HFFc6 (cell line): ENCODE measurements around the gene YPEL1. TPM values are rescaled to one million over a fixed set of nuclear protein-coding genes. Genes with fewer than 3 reads are reported as not detected.

Source experiments
- DNase-seq: peaks from one replicate; pipeline ENCODE4 v3.0.0-alpha.2; 2018
- H3K27ac Mint-ChIP-seq: 2 replicates; pipeline ENCODE4 v1.8.0; 2020; ENCODE audit warnings: mild to moderate bottlenecking, mixed read lengths
- H3K27me3 Mint-ChIP-seq: 2 replicates; pipeline ENCODE4 v1.8.0; 2021; ENCODE audit warnings: mild to moderate bottlenecking, moderate library complexity, mixed read lengths; ENCODE audit not compliant: insufficient read depth
- H3K36me3 Mint-ChIP-seq: 2 replicates; pipeline ENCODE4 v1.8.0; 2021; ENCODE audit warnings: low read depth, mixed read lengths
- H3K4me1 Mint-ChIP-seq: 2 replicates; pipeline ENCODE4 v1.8.0; 2020; ENCODE audit warnings: low read depth, mixed read lengths
- H3K4me3 Mint-ChIP-seq: 2 replicates; pipeline ENCODE4 v1.8.0; 2020; ENCODE audit warnings: mild to moderate bottlenecking, moderate library complexity, mixed read lengths
- H3K9me3 Mint-ChIP-seq: 2 replicates; pipeline ENCODE4 v1.8.0; 2020; ENCODE audit warnings: mild to moderate bottlenecking, mixed read lengths
- total RNA-seq, 6 experiments: library from RNA; stranded (reverse); fragmentation: NEBNext Ultra II Directional; extraction: Animal tissue kit (Norgen Biotek cat#: 25700); gene quantifications; 2 replicates in 1 of 6; 3 replicates in 5 of 6; pipeline ENCODE4 v1.2.3, GENCODE V29; 2021
- TF ChIP-seq, protein P1 (sequence below): fragments of 200-600 bp; sonication (generic); IDR thresholded peaks from 2 replicates; pipeline ENCODE4 v1.5.0; 2021; ENCODE audit warnings: antibody characterized with exemption, mild to moderate bottlenecking

YPEL1 gene
- total RNA-seq, 6 experiments from 2014 or later: 0.17 to 0.38 (median 0.20) TPM; not detected in 1

- H3K36me3 Mint-ChIP-seq: no peaks in the 10 kb centered on the region
- peaks cover 9% of the 10 kb centered on the region for H3K4me1 Mint-ChIP-seq
- no peak overlapping the region for H3K27ac Mint-ChIP-seq
- peaks cover 11% of the 10 kb centered on the region for H3K27me3 Mint-ChIP-seq
- DNase-seq: no peak
- no peaks in the 10 kb centered on the region for H3K9me3 Mint-ChIP-seq
- TF ChIP-seq, protein P1, sequence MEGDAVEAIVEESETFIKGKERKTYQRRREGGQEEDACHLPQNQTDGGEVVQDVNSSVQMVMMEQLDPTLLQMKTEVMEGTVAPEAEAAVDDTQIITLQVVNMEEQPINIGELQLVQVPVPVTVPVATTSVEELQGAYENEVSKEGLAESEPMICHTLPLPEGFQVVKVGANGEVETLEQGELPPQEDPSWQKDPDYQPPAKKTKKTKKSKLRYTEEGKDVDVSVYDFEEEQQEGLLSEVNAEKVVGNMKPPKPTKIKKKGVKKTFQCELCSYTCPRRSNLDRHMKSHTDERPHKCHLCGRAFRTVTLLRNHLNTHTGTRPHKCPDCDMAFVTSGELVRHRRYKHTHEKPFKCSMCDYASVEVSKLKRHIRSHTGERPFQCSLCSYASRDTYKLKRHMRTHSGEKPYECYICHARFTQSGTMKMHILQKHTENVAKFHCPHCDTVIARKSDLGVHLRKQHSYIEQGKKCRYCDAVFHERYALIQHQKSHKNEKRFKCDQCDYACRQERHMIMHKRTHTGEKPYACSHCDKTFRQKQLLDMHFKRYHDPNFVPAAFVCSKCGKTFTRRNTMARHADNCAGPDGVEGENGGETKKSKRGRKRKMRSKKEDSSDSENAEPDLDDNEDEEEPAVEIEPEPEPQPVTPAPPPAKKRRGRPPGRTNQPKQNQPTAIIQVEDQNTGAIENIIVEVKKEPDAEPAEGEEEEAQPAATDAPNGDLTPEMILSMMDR: no peak
- peak overlapping the region; percentile 66 for H3K4me3 Mint-ChIP-seq
Measured at GRCh38 chr22:21657360-21658032, 78.1 kb downstream of the YPEL1 start.

DNA sequence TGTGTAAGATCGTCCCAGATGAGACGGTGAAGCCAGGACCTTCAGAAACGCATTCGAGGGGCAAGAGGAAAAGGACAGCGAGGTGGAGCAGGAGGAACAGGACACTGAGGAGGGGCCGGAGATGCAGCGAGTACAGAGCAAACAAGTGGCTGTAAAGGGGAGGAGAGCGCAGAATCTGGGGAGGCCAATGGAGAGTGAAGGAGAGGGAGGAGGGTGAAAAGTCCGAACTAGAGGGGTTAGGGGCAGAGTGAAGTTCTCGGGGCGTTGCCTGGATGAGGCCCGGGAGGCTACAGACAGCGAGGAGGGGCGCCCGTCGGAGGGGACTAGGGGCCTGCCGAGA lies 78.6 kb downstream of the YPEL1 start:
- no peak for DNase-seq
- Mint-ChIP-seq H3K27me3 (peaks cover 11% of the 10 kb centered on the region), H3K9me3 (no peaks in the 10 kb centered on the region), H3K4me1 (peaks cover 9% of the 10 kb centered on the region), H3K4me3 (peak overlapping the region; percentile 47), H3K36me3 (no peaks in the 10 kb centered on the region), H3K27ac (no peak overlapping the region)
- TF ChIP-seq, protein P1: no peak

- TF ChIP-seq, protein P1: peak; percentile 41
- Mint-ChIP-seq H3K27me3 (peaks cover 2% of the 10 kb centered on the region), H3K36me3 (no peaks in the 10 kb centered on the region), H3K4me3 (peak overlapping the region; percentile 97), H3K9me3 (no peaks in the 10 kb centered on the region), H3K27ac (peak overlapping the region; percentile 78; the same call in 1 of the 2 replicates), H3K4me1 (peaks cover 24% of the 10 kb centered on the region)
- no peak for DNase-seq
Measured at GRCh38 chr22:21652547-21653545, 82.7 kb downstream of the YPEL1 start.

DNA sequence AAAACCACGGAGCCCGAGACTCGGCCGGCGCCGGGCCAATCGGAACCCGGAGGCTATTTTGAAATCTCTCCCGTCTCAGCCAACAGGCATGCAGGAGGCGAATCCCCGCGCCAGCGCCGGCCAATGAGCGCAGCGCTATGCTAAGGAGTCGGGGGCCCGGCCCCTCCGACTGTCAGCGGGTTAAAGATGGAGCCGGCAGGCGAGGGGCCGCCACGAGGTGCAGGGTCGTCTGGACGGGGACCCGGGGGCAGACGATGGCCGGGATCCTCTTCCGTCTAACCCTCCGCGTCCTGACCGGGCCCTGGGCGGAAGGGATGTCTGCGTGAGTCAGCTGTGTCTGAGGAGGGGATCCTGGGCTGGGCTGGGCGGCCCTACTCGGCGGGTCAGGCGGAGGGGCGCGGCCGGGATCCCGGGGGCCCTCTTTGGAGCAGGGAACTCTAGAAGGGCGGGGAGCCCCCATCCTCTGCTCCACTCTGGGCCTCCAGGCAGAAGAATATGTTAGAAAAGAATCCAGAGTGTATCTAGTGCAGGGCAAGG lies 83.5 kb downstream of the YPEL1 start:
- peak overlapping the region; percentile 78 for H3K27ac Mint-ChIP-seq

DNA sequence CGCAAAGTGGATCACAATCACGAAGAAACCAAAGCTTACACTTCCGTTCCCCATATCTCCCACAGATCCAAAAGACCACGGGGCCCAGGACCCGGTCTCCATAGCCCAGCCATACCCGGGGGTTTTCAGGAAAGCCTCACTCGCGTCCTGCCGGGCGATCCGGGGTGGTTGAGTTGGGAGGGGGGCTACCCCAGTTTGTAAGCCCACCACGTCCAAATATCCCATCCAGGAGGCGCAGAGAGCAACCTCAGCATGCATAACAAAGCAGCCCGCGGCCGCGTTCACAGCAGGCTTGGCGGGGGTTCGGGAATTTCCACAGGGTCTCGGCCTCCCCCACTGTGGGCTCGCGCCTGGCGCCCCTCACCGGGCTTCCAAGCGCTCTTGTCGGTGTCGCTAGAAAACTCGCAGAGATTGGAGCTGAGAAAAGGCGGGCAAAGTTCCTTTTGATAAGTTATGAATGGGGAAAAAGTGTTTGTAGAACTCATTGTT lies 84.0 kb downstream of the YPEL1 start:
- H3K4me1 Mint-ChIP-seq: peaks cover 23% of the 10 kb centered on the region
- H3K27me3 Mint-ChIP-seq: peaks cover 2% of the 10 kb centered on the region; the same call in 1 of the 2 replicates
- H3K4me3 Mint-ChIP-seq: peak overlapping the region; percentile 97
- peak overlapping the region; percentile 78 for H3K27ac Mint-ChIP-seq
- DNase-seq: no peak
- H3K36me3 Mint-ChIP-seq: no peaks in the 10 kb centered on the region
- no peaks in the 10 kb centered on the region for H3K9me3 Mint-ChIP-seq
- TF ChIP-seq, protein P1: no peak

More for the DNA sequence above, 83.5 kb downstream of the YPEL1 start:
- TF ChIP-seq, protein P1: no peak
- Mint-ChIP-seq H3K36me3 (no peaks in the 10 kb centered on the region), H3K4me3 (peak overlapping the region; percentile 97), H3K9me3 (no peaks in the 10 kb centered on the region), H3K4me1 (peaks cover 23% of the 10 kb centered on the region), H3K27me3 (peaks cover 2% of the 10 kb centered on the region)
- peak; percentile 82 for DNase-seq
